Measurements from ENCODE around the gene PAH. TPM values are rescaled to one million over a fixed set of nuclear protein-coding genes. Genes with fewer than 3 reads are reported as not detected.
A peak's percentile ranks its signal among the peaks of the same experiment; 100 is the strongest.

Gene PAH
- total and polyA plus RNA-seq, 2 of the 8 experiments (the other 6 are each of a cell fraction or from before 2014, with no cell fraction given) = 3.9 to 9.0 TPM

GRCh38 chr12:102964872-102965271, 47.8 kb upstream of the PAH start (continued):
- no peak for TF ChIP-seq RFX5 (IDR thresholded peaks at IDR 0.05; ENCODE audit: borderline replicate concordance, low read depth, low read length)
- TF ChIP-seq E2F6 (IDR thresholded peaks at IDR 0.05) = peak; percentile 79
- TF ChIP-seq CHD7 (IDR thresholded peaks at IDR 0.05; ENCODE audit: insufficient replicate concordance, low read length) = no peak
- TF ChIP-seq, protein P1, sequence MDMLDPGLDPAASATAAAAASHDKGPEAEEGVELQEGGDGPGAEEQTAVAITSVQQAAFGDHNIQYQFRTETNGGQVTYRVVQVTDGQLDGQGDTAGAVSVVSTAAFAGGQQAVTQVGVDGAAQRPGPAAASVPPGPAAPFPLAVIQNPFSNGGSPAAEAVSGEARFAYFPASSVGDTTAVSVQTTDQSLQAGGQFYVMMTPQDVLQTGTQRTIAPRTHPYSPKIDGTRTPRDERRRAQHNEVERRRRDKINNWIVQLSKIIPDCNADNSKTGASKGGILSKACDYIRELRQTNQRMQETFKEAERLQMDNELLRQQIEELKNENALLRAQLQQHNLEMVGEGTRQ (IDR thresholded peaks at IDR 0.05; ENCODE audit: low read length) = no peak
- TF ChIP-seq RBBP5 (IDR thresholded peaks at IDR 0.05; ENCODE audit: borderline replicate concordance, low read depth, low read length) = no peak
- TF ChIP-seq JUND (IDR thresholded peaks at IDR 0.05; ENCODE audit: low read length) = no peak
- TF ChIP-seq BCL11A (IDR thresholded peaks at IDR 0.05; ENCODE audit: low read depth in 2 of 2, low read length in 2 of 2) = no peak
- no peak; the same call in 1 of the 2 replicates for TF ChIP-seq MAFK (IDR thresholded peaks at IDR 0.05; ENCODE audit: low read depth, low read length)
- no peak for TF ChIP-seq GABPA (IDR thresholded peaks at IDR 0.05; ENCODE audit: borderline replicate concordance, insufficient read depth, low read length)
- TF ChIP-seq CBX5 (IDR thresholded peaks at IDR 0.05; ENCODE audit: low read depth, low read length) = no peak

All from H1 (cell line).